Measurements from ENCODE around the gene GRB14. TPM values are rescaled to one million over a fixed set of nuclear protein-coding genes. Genes with fewer than 3 reads are reported as not detected.

Gene GRB14
- total RNA-seq, 1 donor: 6.9 TPM

DNA sequence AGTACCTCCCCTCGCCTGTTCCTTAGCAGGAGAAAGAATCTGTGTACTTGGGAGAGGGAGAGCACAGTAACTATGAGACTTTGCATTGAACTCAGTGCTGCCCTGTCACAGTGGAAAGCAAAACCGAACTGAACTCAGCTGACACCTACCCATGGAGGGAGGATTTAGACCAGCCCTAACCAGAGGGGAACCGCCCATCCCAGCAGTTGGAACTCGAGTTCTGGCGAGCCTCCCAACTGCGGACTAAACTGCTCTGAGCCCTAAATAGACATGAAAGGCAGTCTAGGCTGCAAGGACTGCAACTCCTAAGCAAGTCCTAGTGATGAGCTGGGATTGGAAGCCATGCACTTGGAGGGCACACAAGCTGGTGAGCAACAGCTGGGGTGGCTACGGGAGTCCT, 110.4 kb downstream of the GRB14 start:
- peak; percentile 61 for DNase-seq (ENCODE audit: low read depth)
- TF ChIP-seq CTCF (IDR thresholded peaks at IDR 0.05; ENCODE audit: insufficient read depth, low read length): no peak
- no peak overlapping the region for H3K4me3 ChIP-seq (ENCODE audit: low read depth, low read length)

- H3K4me3 ChIP-seq (ENCODE audit: low read depth, low read length): no peak overlapping the region
- TF ChIP-seq CTCF (IDR thresholded peaks at IDR 0.05; ENCODE audit: insufficient read depth, low read length): no peak
- no peak for DNase-seq (ENCODE audit: low read depth)
Measured at GRCh38 chr2:164509137-164509877, 112.0 kb downstream of the GRB14 start.

- peak; percentile 18 for TF ChIP-seq CTCF (IDR thresholded peaks at IDR 0.05; ENCODE audit: insufficient read depth, low read length)
- no peak for DNase-seq (ENCODE audit: low read depth)
- no peak overlapping the region for H3K4me3 ChIP-seq (ENCODE audit: low read depth, low read length)
Measured at GRCh38 chr2:164504253-164504652, 117.0 kb downstream of the GRB14 start.

DNA sequence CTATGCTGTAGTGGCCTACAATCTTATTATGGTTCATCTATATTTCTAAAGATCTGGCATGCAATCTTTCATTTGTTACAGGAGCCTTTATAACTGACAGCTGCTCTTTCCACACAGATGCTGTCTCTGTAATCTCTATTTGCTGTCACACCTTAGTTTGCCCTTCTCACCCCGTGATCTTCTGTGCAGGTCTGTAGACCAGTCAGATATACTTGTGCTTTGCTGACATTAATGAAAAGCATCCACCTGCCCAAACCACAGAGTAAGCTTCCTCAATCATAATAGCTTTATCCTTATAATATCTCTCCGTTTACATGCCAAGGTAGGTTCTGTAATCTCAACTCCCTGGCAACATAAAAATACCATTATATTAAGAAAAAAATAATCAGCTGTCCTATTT, 122.4 kb downstream of the GRB14 start:
- no peak overlapping the region for H3K4me3 ChIP-seq (ENCODE audit: low read depth, low read length)
- no peak for TF ChIP-seq CTCF (IDR thresholded peaks at IDR 0.05; ENCODE audit: insufficient read depth, low read length)
- no peak for DNase-seq (ENCODE audit: low read depth)

GRCh38 chr2:164496881-164497280, 124.4 kb downstream of the GRB14 start:
- no peak overlapping the region for H3K4me3 ChIP-seq (ENCODE audit: low read depth, low read length)
- no peak for TF ChIP-seq CTCF (IDR thresholded peaks at IDR 0.05; ENCODE audit: insufficient read depth, low read length)
- no peak for DNase-seq (ENCODE audit: low read depth)

DNA sequence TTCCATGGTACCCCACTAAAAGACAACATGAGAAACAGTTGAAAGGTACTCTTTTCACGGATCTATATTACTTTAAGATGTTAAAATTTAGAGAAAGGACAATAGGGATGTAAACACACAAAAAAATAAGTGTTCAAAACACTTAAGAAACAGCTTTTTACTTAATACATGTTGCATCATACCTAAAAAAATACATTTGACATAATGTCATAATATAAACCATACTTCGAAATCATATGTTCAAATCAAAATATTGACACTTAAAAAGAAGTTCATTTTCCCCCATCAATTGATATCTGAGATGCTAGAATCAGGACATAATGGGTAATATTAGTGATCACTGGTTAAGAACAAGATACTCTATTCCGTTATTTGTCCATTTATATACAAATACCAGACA, 124.9 kb downstream of the GRB14 start:
- DNase-seq (ENCODE audit: low read depth): no peak
- H3K4me3 ChIP-seq (ENCODE audit: low read depth, low read length): no peak overlapping the region
- no peak for TF ChIP-seq CTCF (IDR thresholded peaks at IDR 0.05; ENCODE audit: insufficient read depth, low read length)
